Measurements from ENCODE around the gene KLRF2. TPM values are rescaled to one million over a fixed set of nuclear protein-coding genes. Genes with fewer than 3 reads are reported as not detected.

KLRF2 gene
- total RNA-seq (2022; extraction: Qiagen RNA extraction; ENCODE audit: low read depth), result not detected in 5 replicates

GRCh38 chr12:9881246-9881645 lies at the start of gene KLRF2:
Gene KLRF2, plus strand, starts transcription at chr12:9881489. Its CDS starts 107 bp downstream, at chr12:9881596.

GRCh38 chr12:9869307-9870161 lies 11.8 kb upstream of the KLRF2 start, which contains the start of gene CLEC2B:
Gene CLEC2B, minus strand, starts transcription at chr12:9869354.

GRCh38 chr12:9932270-9932669 lies 51.0 kb downstream of the KLRF2 start, which contains the start of gene CLEC2A:
Gene CLEC2A, minus strand, starts transcription at chr12:9932370. Its CDS starts 41 bp downstream, at chr12:9932329.

Other genes starting within 250 kb of the KLRF2 start
- gene CLEC2D, start 211.8 kb upstream of the KLRF2 start, total RNA-seq (2022; extraction: Qiagen RNA extraction; ENCODE audit: low read depth), result 0.37 to 0.81 TPM (median 0.63 TPM) in 5 replicates
- gene CLECL1, start 148.4 kb upstream of the KLRF2 start, total RNA-seq (2022; extraction: Qiagen RNA extraction; ENCODE audit: low read depth), result not detected in 5 replicates
- 0.26 TPM in 1 of 5 replicates, not detected in the others for gene CD69, start 120.6 kb upstream of the KLRF2 start, total RNA-seq (2022; extraction: Qiagen RNA extraction; ENCODE audit: low read depth)
- gene KLRF1, start 54.0 kb upstream of the KLRF2 start, total RNA-seq (2022; extraction: Qiagen RNA extraction; ENCODE audit: low read depth), result not detected in 5 replicates
- 1.6 to 2.5 TPM (median 1.9 TPM) in 5 replicates for gene CLEC2B, start 12.1 kb upstream of the KLRF2 start, total RNA-seq (2022; extraction: Qiagen RNA extraction; ENCODE audit: low read depth)
- gene CLEC2A, start 50.9 kb downstream of the KLRF2 start, total RNA-seq (2022; extraction: Qiagen RNA extraction; ENCODE audit: low read depth), result not detected in 5 replicates
- not detected in 5 replicates for gene CLEC12A, start 89.9 kb downstream of the KLRF2 start, total RNA-seq (2022; extraction: Qiagen RNA extraction; ENCODE audit: low read depth)
- not detected in 5 replicates for gene CLEC1B, start 117.6 kb downstream of the KLRF2 start, total RNA-seq (2022; extraction: Qiagen RNA extraction; ENCODE audit: low read depth)
- not detected in 5 replicates for gene CLEC12B, start 129.1 kb downstream of the KLRF2 start, total RNA-seq (2022; extraction: Qiagen RNA extraction; ENCODE audit: low read depth)
- not detected in 5 replicates for gene CLEC9A, start 149.2 kb downstream of the KLRF2 start, total RNA-seq (2022; extraction: Qiagen RNA extraction; ENCODE audit: low read depth)
- gene CLEC1A, start 217.5 kb downstream of the KLRF2 start, total RNA-seq (2022; extraction: Qiagen RNA extraction; ENCODE audit: low read depth), result not detected in 5 replicates
- not detected in 5 replicates for gene CLEC7A, start 248.7 kb downstream of the KLRF2 start, total RNA-seq (2022; extraction: Qiagen RNA extraction; ENCODE audit: low read depth)

Measured in A549 treated with DMSO at 1 μM for 4 hours (cell line).